Pons (tissue), 1 donor: ENCODE data around the gene KIF5A.
A peak's percentile ranks its signal among the peaks of the same experiment; 100 is the strongest.

Experiments
- DNase-seq: peaks from one replicate; pipeline ENCODE4 v3.0.0-alpha.2; 2016; ENCODE audit warnings: low spot score

KIF5A gene

GRCh38 chr12:57632073-57632957 lies 82.5 kb downstream of the KIF5A start:
- no peak for DNase-seq

DNA sequence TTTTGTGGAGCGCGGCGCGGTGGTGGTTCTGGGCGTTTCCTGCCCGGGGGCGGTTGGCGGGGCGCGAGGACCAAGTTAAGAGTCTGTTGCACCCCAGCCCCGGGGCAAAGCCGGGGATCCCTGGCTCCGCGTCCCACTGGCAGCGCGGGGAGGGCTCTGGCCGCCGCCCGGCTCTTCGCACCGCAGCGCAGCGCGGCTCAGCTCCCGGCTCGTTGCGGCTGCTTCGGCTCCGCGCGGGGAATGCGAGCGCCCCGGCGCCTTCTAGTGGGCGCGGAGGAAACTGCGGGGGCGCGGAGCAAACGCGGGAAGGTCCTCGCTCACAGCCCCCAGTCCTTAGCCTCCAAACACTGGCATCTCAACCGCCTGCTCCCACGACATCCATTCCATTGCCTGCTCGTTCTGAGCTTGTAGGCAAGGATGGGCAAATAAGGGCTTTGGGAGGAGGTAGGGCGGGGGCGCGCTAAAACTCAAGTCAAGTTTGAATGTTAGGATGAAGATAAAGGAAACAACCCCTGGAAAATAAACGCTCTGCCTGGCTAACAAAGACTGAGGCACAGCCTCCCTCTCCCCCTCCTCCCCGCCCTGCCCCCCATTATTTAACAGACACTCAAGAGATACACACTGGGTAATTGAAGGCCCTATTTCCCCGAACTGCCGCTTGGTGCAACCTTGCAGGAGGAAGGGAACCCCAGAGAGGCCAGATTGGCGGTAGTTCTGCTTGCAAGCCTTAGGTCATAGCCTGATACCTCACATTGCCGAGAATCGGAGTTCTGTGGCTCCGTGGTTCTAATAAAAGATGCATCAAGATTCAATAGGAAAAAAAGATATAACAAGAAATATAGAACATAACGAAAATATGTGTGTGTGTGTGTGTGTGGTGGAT lies 83.4 kb downstream of the KIF5A start, which contains the start of gene B4GALNT1:
TSS of gene B4GALNT1 (minus strand) at position 244 of the 883 bp plus-strand sequence. CDS start 1,069 bp downstream, outside the sequence.
- peak; percentile 35 for DNase-seq
